HepG2 (cell line): ENCODE measurements around the gene FLAD1. TPM values are rescaled to one million over a fixed set of nuclear protein-coding genes. Genes with fewer than 3 reads are reported as not detected.

Source experiments
- EP300 ChIP-seq, 3 experiments: sonication (generic) in 1 of 3; formaldehyde crosslinking in 1 of 3; IDR thresholded peaks; 2 replicates each; pipeline versions ENCODE4 v1.5.1 to v1.6.1; 2011 to 2020; ENCODE audit warnings: low read depth in 2 of 3, low read length in 2 of 3, borderline replicate concordance in 1 of 3, improper control_type of control experiment in 1 of 3, mild to moderate bottlenecking in 1 of 3, missing genetic modification reagents in 1 of 3, moderate library complexity in 1 of 3
- GABPB1 ChIP-seq: IDR thresholded peaks from 2 replicates; pipeline ENCODE4 v1.6.1; 2016; ENCODE audit warnings: mild to moderate bottlenecking, missing genetic modification reagents, moderate library complexity, missing compliant biosample characterization
- HHEX ChIP-seq: IDR thresholded peaks from 2 replicates; pipeline ENCODE4 v1.6.1; 2016; ENCODE audit warnings: control low read depth
- KDM5A ChIP-seq: fragments of 200-600 bp; sonication (generic); IDR thresholded peaks from 2 replicates; pipeline ENCODE4 v1.7.0; 2018; ENCODE audit warnings: antibody characterized with exemption, mild to moderate bottlenecking, low read length, borderline replicate concordance
- POLR2G ChIP-seq: fragments of 200-400 bp; formaldehyde crosslinking; IDR thresholded peaks from 2 replicates; pipeline ENCODE4 v1.6.1; 2018; ENCODE audit warnings: mild to moderate bottlenecking, low read depth, low read length, moderate library complexity
- ZNF180 ChIP-seq: sonication (generic); formaldehyde crosslinking; IDR thresholded peaks from 2 replicates; pipeline ENCODE4 v1.4.0; 2020; ENCODE audit warnings: low read depth, missing genetic modification reagents, borderline replicate concordance
- ZNF510 ChIP-seq: sonication (generic); formaldehyde crosslinking; IDR thresholded peaks from 2 replicates; pipeline ENCODE4 v1.4.0; 2020; ENCODE audit warnings: low read depth, mild to moderate bottlenecking, missing genetic modification reagents
- ZNF761 ChIP-seq: sonication (generic); formaldehyde crosslinking; conservative IDR thresholded peaks from 2 replicates; pipeline ENCODE4 v1.4.0; 2020; ENCODE audit warnings: mild to moderate bottlenecking, missing genetic modification reagents
- polyA plus RNA-seq, 8 experiments: library from polyadenylated mRNA; depleted of rRNA in 3 of 8; stranded (reverse) in 7 of 8; unstranded in 1 of 8; fragments of >200 nt; fragmentation: Illumina TruSeq in 4 of 8; extraction: Trizol in 4 of 8; gene quantifications; 2 replicates each; pipeline versions ENCODE4 v1.2.1 to v1.2.3, GENCODE V29; 2011 to 2016; ENCODE audit warnings: low read depth in 4 of 8, missing spikeins in 1 of 8, mixed read lengths in 1 of 8; ENCODE audit not compliant: insufficient read depth in 1 of 8
- total RNA-seq, 5 experiments: library from RNA; depleted of rRNA; stranded (reverse); fragments of >200 nt; fragmentation: Illumina TruSeq; extraction: Trizol; gene quantifications; 2 replicates each; pipeline ENCODE4 v1.2.3, GENCODE V29; 2016; ENCODE audit warnings: low read depth in 1 of 5
- TF ChIP-seq, protein P1 (sequence below): sonication (generic); formaldehyde crosslinking; IDR thresholded peaks from 2 replicates; pipeline ENCODE4 v1.5.0; 2020; ENCODE audit warnings: missing genetic modification reagents, mild to moderate bottlenecking, borderline replicate concordance
- TF ChIP-seq, protein P2 (sequence below): sonication (generic); formaldehyde crosslinking; conservative IDR thresholded peaks from 2 replicates; pipeline ENCODE4 v1.8.0; 2022; ENCODE audit warnings: low read depth, missing genetic modification reagents
- TF ChIP-seq, protein P3 (sequence below): sonication (generic); formaldehyde crosslinking; conservative IDR thresholded peaks from 2 replicates; pipeline ENCODE4 v1.4.0; 2020; ENCODE audit warnings: missing genetic modification reagents
- TF ChIP-seq, protein P4 (sequence below), 2 experiments: fragments of 450-650 bp in 1 of 2; sonication (generic) in 1 of 2; formaldehyde crosslinking in 1 of 2; IDR thresholded peaks; 2 replicates each; pipeline versions ENCODE4 v1.6.1 to v1.8.0; 2016 to 2022; ENCODE audit warnings: antibody characterized with exemption in 1 of 2, mild to moderate bottlenecking in 1 of 2, missing genetic modification reagents in 1 of 2
- TF ChIP-seq, protein P5 (sequence below): sonication (generic); formaldehyde crosslinking; IDR thresholded peaks from 2 replicates; pipeline ENCODE4 v1.4.0; 2020; ENCODE audit warnings: missing genetic modification reagents

The FLAD1 gene
- total and polyA plus RNA-seq, 2 of the 13 experiments (the other 11 are each of a cell fraction or from before 2014, with no cell fraction given) = 25.9 to 32.8 TPM

DNA sequence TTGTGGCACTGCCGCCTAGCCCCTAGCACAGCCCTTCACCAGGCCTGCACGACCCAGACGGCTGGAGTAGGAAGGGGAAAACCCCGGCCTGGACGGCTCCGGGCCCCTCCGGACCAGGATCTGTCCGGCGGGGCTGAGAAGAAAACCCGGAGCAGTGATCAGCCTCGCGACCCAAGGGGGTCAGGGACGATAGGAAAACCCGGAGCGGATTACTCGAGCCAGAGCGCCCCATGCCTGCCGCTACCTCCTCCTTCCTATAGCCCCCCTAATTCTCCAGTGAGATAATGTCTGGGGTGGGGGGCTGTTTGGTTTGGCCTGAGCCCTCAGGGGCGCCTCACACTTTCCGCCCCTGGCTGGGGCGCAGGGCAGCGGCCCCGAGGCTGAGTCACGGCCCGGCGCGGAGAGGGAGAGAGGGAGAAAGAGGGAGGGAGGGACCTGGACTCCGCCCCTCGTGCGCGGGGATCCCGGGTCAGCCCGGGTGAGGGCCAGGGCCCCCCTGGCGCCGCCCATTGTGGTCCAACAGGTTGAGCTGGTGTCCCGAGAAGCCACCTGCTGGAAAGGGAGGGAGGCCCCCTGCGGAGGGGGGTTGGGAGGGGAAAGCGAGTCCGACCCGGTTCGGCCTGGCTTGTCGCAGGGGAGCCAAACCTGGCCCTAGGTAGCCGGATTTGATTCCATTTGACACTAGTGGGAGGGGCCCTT is 17.7 kb downstream of the FLAD1 start (continued):
- TF ChIP-seq GABPB1 (CRISPR knock-in tag) (peak; percentile 83), POLR2G (peak; percentile 81), KDM5A (peak; percentile 14; the same call in 1 of the 2 replicates), EP300 (IDR thresholded peaks at IDR 0.05; ENCODE audit: low read depth in 2 of 2, low read length in 2 of 2) (peak in 1 of 2 experiments; percentile 73; a peak in 3 of 4 replicates), EP300 (CRISPR knock-in tag; IDR thresholded peaks at IDR 0.05; ENCODE audit: borderline replicate concordance) (peak; percentile 63; the same call in 1 of the 2 replicates), ZNF180 (no peak), HHEX (CRISPR knock-in tag) (0 out of 2 replicates have a peak, but pooled peaks have one; percentile 7), ZNF510 (CRISPR knock-in tag) (no peak), ZNF761 (CRISPR knock-in tag) (no peak)
- TF ChIP-seq, protein P1, sequence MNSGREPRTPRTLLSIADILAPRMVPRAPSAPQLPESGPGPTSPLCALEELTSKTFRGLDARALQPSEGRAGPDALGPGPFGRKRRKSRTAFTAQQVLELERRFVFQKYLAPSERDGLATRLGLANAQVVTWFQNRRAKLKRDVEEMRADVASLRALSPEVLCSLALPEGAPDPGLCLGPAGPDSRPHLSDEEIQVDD (CRISPR knock-in tag) = no peak
- TF ChIP-seq, protein P2, sequence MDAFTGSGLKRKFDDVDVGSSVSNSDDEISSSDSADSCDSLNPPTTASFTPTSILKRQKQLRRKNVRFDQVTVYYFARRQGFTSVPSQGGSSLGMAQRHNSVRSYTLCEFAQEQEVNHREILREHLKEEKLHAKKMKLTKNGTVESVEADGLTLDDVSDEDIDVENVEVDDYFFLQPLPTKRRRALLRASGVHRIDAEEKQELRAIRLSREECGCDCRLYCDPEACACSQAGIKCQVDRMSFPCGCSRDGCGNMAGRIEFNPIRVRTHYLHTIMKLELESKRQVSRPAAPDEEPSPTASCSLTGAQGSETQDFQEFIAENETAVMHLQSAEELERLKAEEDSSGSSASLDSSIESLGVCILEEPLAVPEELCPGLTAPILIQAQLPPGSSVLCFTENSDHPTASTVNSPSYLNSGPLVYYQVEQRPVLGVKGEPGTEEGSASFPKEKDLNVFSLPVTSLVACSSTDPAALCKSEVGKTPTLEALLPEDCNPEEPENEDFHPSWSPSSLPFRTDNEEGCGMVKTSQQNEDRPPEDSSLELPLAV (CRISPR knock-in tag) = no peak
- TF ChIP-seq, protein P3, sequence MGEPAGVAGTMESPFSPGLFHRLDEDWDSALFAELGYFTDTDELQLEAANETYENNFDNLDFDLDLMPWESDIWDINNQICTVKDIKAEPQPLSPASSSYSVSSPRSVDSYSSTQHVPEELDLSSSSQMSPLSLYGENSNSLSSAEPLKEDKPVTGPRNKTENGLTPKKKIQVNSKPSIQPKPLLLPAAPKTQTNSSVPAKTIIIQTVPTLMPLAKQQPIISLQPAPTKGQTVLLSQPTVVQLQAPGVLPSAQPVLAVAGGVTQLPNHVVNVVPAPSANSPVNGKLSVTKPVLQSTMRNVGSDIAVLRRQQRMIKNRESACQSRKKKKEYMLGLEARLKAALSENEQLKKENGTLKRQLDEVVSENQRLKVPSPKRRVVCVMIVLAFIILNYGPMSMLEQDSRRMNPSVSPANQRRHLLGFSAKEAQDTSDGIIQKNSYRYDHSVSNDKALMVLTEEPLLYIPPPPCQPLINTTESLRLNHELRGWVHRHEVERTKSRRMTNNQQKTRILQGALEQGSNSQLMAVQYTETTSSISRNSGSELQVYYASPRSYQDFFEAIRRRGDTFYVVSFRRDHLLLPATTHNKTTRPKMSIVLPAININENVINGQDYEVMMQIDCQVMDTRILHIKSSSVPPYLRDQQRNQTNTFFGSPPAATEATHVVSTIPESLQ (CRISPR knock-in tag) = no peak
- TF ChIP-seq, protein P4, sequence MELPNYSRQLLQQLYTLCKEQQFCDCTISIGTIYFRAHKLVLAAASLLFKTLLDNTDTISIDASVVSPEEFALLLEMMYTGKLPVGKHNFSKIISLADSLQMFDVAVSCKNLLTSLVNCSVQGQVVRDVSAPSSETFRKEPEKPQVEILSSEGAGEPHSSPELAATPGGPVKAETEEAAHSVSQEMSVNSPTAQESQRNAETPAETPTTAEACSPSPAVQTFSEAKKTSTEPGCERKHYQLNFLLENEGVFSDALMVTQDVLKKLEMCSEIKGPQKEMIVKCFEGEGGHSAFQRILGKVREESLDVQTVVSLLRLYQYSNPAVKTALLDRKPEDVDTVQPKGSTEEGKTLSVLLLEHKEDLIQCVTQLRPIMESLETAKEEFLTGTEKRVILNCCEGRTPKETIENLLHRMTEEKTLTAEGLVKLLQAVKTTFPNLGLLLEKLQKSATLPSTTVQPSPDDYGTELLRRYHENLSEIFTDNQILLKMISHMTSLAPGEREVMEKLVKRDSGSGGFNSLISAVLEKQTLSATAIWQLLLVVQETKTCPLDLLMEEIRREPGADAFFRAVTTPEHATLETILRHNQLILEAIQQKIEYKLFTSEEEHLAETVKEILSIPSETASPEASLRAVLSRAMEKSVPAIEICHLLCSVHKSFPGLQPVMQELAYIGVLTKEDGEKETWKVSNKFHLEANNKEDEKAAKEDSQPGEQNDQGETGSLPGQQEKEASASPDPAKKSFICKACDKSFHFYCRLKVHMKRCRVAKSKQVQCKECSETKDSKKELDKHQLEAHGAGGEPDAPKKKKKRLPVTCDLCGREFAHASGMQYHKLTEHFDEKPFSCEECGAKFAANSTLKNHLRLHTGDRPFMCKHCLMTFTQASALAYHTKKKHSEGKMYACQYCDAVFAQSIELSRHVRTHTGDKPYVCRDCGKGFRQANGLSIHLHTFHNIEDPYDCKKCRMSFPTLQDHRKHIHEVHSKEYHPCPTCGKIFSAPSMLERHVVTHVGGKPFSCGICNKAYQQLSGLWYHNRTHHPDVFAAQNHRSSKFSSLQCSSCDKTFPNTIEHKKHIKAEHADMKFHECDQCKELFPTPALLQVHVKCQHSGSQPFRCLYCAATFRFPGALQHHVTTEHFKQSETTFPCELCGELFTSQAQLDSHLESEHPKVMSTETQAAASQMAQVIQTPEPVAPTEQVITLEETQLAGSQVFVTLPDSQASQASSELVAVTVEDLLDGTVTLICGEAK (IDR thresholded peaks at IDR 0.05) = no peak
- TF ChIP-seq, protein P4 (CRISPR knock-in tag; IDR thresholded peaks at IDR 0.05) = peak; percentile 60; the same call in 1 of the 2 replicates
- TF ChIP-seq, protein P5, sequence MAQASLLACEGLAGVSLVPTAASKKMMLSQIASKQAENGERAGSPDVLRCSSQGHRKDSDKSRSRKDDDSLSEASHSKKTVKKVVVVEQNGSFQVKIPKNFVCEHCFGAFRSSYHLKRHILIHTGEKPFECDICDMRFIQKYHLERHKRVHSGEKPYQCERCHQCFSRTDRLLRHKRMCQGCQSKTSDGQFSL = peak; percentile 76
